LoVo (cell line): ENCODE measurements around the gene ITM2C.

Experiments
- DNase-seq: peaks from one replicate; pipeline ENCODE4 v3.0.0-alpha.2; 2016; ENCODE audit warnings: low spot score

The ITM2C gene

DNA sequence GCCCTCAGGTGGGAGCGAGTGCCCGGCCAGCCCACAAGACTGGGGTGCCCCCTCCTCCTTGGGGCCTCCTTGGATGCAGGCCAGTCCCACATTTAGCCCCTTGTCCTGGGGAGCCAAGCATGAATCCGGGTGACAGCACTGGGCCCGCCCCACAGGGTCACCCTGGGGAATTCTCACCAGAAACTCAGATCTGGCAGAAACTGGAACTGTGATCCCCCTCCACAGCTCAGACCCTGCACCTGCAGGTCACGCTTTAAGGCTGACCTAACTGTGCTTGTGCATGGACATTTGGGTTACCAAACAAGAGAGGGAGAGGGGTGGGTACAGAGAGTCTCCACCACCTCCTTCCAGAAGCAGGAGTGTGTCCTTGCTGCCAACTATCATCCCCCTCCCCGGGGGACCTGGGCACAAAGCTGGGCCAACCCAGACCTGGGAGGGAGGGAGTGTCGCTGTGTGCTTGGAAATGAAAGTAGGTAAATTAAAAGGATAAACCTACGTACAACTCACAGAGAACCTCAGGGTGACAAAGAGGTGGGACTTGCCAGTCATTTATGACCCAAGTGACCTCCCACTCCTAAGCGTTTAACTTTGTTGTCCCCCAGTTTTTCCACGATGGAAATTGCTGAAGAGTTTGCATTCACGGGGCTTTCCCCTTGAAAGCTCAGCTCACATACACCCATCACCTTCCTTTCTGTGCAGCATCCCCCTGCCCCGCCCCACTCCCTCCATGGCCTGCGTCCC, 9.1 kb downstream of the ITM2C start:
- DNase-seq: no peak

GRCh38 chr2:230874456-230874855, 9.7 kb downstream of the ITM2C start:
- DNase-seq: no peak

- DNase-seq: no peak
Measured at GRCh38 chr2:230874876-230875275, 10.1 kb downstream of the ITM2C start.

GRCh38 chr2:230875347-230876315, 10.9 kb downstream of the ITM2C start:
- DNase-seq: no peak

- DNase-seq: no peak
Measured at GRCh38 chr2:230877116-230877758, 12.5 kb downstream of the ITM2C start.

DNA sequence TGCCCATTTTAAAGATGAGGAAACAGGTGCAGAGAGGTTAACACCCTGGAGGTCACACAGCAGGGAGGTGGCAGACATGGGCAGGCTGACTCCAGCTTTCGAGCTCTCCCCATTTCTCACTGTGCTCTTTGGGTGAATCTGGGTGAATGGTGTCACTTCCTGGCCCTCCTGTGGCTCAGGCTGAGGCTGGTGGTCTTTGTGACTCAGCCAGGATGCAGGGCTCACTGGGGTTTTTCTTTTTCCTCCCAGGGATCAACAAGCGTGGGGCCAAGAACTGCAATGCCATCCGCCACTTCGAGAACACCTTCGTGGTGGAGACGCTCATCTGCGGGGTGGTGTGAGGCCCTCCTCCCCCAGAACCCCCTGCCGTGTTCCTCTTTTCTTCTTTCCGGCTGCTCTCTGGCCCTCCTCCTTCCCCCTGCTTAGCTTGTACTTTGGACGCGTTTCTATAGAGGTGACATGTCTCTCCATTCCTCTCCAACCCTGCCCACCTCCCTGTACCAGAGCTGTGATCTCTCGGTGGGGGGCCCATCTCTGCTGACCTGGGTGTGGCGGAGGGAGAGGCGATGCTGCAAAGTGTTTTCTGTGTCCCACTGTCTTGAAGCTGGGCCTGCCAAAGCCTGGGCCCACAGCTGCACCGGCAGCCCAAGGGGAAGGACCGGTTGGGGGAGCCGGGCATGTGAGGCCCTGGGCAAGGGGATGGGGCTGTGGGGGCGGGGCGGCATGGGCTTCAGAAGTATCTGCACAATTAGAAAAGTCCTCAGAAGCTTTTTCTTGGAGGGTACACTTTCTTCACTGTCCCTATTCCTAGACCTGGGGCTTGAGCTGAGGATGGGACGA, 13.2 kb downstream of the ITM2C start:
- no peak for DNase-seq

DNA sequence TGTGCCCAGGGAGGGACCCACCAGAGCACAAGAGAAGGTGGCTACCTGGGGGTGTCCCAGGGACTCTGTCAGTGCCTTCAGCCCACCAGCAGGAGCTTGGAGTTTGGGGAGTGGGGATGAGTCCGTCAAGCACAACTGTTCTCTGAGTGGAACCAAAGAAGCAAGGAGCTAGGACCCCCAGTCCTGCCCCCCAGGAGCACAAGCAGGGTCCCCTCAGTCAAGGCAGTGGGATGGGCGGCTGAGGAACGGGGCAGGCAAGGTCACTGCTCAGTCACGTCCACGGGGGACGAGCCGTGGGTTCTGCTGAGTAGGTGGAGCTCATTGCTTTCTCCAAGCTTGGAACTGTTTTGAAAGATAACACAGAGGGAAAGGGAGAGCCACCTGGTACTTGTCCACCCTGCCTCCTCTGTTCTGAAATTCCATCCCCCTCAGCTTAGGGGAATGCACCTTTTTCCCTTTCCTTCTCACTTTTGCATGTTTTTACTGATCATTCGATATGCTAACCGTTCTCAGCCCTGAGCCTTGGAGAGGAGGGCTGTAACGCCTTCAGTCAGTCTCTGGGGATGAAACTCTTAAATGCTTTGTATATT, 14.0 kb downstream of the ITM2C start:
- no peak for DNase-seq

GRCh38 chr2:230879271-230879882, 14.6 kb downstream of the ITM2C start:
- no peak for DNase-seq

- DNase-seq: no peak
Measured at GRCh38 chr2:230879891-230880290, 15.1 kb downstream of the ITM2C start.

DNA sequence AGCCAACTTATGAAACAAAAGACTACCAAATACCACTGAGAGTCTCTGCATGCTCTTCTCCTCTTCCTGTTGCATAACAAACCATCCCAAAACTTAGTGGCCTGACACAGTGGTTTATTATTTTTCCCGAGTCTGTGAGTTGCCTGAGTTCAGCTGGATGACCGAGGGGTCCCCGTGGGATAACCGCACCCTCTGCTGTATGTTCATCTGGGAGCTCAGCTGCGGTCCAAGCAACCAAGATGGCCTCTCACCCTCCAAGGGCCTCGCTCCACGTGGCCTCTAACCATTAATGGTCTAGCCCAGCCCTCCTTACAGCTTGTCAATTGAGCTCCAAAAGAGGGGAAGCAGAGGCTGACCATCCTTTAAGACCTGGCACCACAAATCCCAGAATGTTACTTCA, 17.1 kb downstream of the ITM2C start:
- no peak for DNase-seq

DNA sequence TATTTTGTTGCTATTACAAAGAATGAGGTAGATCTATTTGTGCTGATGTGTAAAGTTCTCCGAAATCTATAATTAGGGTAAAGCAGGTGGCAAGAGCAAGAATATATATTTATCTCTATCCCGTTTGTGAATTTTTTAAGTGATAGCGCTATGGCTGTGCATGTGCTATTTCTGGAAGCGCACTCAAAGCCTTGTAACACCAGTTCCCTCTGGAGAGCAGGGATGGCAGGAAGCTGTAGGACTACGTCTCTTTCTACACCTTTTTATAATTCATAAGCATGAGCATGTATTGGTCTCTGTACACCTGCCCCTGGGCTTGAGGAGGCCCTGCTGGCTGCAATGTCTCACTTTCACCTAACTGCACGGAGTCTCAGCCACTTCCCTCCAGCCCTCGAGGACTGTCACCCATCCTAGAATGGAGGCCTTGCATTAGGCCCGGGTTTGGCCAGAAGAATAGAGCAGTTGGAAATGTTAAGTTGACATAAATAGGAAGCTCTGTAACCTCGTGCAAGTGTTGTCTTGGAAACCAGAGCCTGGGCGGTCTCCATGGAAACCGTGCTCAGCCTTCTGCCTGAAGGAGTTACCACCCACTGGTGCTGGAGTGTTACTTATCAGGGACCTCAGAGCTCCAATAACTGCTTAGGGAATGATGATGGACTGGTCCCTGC, 20.9 kb downstream of the ITM2C start:
- no peak for DNase-seq

DNA sequence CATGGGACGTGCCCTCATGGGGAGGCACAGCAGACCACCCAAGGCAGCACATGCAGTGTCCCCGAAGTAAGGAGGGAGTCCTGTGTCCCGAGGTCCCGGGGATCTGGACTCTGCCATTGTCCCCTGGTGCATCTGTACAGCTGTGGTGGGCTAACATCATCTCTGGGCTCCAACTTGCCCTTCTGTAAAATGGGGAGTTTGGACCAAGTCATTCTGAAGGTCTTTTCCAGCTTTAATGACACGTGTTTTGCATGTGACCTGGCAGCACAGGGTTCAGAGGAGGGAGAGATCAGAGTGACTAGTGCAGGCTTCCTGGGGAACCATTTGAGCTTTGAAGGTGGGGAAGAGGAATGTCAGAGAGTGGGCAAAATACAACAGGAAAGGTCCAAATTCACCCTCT, 21.5 kb downstream of the ITM2C start:
- DNase-seq: no peak

DNA sequence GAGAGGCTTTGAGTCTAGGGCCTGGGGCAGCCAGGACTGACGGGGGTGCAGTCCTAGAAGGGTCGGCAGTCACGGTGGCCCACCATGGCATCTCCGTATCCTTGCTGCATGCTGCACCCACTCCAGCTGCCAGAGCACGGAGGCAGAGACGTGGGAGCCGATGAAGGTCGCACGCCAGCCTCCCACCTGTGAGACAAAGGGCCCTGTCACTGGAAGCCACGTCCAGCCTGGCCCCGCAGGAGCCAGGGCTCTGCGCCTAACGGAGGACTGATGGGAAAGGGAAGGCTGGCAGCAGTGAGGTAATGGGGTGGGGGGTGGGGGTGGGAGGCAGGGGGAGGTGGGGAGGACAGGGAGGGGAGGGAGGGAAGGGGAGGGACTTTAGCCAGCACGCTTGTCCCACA, 21.9 kb downstream of the ITM2C start:
- DNase-seq: no peak

GRCh38 chr2:230887342-230887741, 22.6 kb downstream of the ITM2C start:
- DNase-seq: no peak

DNA sequence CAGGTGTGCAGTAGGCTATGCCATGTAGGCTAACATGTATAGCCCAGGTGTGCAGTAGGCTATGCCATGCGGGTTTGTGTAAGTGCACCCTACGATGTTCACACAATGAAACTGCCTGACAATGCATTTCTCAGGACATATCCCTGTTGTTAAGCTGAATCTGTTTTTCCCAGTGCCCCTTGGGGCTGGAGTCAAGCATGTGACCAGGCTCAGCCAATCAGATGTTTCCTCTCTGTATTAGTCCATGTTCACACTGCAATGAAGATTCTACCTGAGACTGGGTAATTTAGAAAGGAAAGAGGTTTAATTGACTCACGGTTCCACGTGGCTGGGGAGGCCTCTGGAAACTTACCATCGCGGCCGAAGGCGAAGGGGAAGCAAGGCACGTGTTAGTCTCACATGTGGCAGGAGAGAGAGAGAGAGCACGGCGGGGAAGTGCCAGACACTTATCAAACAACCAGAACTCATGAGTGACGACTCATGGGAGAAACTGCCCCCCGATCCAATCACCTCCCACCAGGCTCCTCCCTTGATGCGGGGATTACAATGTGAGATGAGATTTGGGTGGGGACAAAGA, 24.2 kb downstream of the ITM2C start:
- DNase-seq: no peak

- DNase-seq: no peak
Measured at GRCh38 chr2:230889911-230890601, 25.3 kb downstream of the ITM2C start.

DNA sequence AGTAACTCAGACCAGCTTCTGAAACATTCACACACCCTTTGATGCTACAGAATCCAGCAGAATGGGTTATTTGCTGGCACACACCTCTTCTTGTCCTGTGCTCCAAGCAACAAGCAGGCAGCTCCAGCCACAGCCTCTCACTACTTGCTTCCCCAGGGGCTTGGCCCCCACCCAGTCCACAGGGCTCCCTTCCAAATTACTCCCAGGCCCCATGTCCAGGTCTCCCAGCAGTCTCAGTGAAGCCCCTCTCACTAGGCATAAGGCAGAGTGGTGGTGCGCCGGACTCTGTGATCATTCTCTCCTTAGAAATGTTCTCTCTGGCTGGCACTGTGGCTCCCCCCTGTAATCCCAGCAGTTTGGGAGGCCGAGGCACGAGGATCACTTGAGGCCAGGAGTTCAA, 25.9 kb downstream of the ITM2C start:
- DNase-seq: no peak

DNA sequence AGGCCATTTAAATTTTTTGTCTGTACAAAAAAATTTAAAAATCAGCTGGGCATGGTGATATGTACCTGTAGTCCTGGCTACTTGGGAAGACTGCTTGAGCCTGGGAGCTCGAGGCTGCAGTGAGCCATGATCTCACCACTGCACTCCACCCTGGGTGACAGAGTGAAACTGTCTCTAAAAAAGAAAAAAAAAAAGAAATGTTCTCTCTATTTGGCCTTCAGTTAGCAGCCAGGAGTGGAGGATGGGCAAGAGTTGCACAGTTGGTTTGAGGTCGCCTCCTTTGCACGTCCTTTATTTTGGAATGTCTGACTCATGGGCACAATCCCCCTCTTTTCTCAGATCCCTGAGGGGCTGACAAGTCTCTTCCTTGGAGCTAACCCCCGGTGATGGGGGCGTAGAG, 26.3 kb downstream of the ITM2C start:
- no peak for DNase-seq

DNA sequence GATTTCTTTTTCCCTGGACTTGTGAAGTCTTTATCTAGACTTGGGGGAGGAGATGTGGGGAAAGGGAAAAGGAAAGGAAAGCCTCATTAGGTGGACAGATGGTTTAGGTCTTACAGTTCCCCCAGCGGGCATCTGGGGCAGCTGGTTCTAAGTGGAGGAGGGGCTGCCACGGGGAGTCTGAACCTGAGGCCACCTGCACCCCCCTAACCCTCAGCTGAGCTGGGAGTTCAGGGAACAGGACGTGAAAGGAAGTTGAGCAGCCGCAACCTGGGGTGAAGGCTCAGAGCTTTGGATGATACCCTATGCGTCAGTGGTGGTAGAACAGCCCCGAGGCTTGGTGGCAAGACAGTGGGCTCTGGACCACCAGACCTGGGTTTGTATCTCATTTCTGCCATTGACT, 26.8 kb downstream of the ITM2C start:
- no peak for DNase-seq
